Astrocyte (in vitro differentiated cells and primary cell): ENCODE results near the gene RUBCNL.

Source experiments
- CTCF ChIP-seq: IDR thresholded peaks from 2 replicates; pipeline ENCODE4 v1.5.1; 2011; ENCODE audit warnings: low read depth, mild to moderate bottlenecking, inconsistent platforms, low read length, moderate library complexity; ENCODE audit not compliant: insufficient read depth
- EZH2 ChIP-seq: IDR thresholded peaks from 2 replicates; pipeline ENCODE4 v1.6.1; 2012; ENCODE audit warnings: mild to moderate bottlenecking, low read length, inconsistent platforms; ENCODE audit not compliant: insufficient read depth

- TF ChIP-seq CTCF = no peak
- no peak for TF ChIP-seq EZH2
Measured at GRCh38 chr13:46350003-46350402, 37.0 kb downstream of the RUBCNL start.
